ENCODE measurements around the gene CFAP20.
"Not testable (repeated sequence)": the region's sequence is repeated elsewhere in the genome, so short reads cannot be mapped to it uniquely, and the experiment has no call there.

CFAP20 gene

DNA sequence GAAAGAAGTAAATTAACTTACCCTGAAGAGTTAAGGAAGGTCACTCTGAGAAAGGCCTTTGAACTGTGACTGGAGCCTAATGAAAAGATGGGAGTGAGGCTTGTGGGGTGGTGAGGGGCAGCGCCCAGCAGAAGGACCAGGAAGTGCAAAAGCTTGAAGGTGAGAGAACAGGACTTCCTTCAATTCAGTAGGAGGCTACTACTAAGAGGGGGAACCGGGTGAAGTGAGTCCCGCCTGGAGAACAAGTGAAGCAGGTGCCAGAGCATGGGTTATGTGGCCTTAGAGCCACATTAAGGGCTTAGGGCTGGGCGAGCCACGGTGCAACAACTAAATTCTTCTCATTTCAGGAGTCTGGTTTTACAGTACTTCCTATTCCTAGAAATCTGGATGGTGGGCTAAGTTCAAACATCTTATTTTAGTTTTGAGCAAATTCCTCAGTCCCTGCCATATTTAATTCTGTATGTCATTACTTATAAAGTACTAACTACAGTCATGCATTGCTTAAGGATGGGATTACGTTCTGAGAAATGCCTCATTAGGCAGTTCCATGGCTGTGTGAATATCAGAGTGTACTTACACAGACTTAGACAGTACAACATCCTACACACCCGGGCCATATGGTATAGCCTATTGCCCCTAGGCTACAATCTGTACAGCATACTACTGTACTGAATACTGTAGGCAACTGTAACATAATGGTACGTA lies 5.1 kb downstream of the CFAP20 start:
- no peak for DNase-seq

DNA sequence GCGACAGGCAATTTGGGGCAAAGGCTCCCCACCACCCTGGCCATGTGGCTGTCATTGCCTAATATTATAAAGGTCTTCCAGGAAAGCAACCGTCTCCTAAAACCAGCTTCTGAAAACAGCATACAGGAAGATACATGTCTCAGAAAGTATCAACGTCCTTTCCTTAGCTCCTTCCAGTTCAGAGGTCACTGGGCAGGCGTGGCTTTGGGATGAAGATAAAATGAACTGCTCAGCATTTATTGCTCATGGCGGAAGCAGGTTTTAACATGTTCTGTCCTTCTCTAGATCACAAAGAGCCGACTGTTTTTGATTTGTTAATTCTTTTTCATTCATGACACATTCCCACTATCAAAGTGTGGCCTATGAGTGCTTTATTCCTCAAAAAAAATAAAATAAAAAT lies 8.0 kb downstream of the CFAP20 start:
- DNase-seq, result no peak

DNA sequence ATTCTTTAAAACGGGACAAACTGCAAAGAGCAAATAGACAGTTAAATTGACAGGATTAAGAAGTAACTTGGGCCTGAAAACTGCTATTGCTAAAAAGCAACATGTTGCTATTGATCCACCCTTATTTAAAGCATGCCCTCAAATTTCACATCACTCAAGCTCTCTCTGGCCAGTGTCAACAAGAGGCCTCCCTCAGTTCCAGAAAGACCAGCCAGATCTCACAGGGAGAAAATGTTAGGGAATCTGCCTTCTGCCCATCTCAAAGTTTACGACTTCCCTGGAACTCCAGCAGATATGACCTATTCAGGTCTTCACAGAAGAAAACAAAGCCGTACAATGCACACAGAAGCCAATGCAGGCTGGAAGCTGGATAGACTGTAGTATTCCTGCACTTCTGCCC lies 8.9 kb downstream of the CFAP20 start:
- no peak for DNase-seq

DNA sequence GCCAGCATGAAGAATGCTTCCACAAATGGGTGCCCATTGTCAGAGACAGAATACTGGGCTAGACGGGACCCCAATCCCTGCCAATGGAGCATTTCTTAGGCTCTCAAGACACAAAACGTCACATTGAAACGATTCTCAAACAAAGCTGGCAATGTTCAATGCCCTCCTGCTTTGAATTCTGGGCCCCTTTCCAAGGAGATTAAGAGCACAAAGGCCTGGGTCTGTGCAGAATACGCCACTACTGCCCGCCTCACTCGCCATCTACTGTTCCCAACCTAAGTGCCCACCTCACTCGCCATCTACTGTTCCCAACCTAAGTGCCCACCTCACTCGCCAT lies 9.7 kb downstream of the CFAP20 start:
- DNase-seq, result no peak

DNA sequence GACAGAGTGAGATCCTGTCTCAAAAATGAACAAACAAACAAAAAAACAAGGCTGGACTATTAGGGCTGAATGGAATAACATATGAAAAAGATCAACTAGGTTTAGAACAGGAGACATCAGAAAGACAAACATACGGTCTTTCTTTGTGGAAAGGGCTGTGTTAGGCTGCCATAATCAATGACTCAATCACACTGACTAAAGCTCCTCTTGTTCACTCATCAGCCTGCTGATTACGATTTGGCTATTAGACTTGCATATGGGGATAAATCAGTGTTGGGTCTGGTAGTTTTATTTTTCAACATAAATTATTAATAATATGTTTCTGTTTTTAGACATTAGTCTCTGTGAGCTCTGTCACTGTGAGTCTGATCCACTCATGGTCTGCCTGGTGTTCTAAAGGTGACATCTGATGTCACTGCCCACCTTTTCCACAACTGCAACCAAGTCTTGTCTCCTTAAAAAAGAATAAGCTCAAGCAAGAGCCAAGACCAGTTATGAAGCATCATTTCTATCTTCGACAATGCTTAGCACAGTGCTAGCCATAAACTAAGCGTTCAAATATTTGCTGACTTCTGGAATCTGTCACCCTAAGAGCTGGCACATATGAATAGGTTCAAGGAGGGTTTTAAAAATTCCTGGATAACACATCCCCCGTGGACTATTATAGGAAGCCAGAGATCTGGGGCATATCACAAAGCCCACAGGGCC lies 10.2 kb downstream of the CFAP20 start:
- no peak for DNase-seq

DNA sequence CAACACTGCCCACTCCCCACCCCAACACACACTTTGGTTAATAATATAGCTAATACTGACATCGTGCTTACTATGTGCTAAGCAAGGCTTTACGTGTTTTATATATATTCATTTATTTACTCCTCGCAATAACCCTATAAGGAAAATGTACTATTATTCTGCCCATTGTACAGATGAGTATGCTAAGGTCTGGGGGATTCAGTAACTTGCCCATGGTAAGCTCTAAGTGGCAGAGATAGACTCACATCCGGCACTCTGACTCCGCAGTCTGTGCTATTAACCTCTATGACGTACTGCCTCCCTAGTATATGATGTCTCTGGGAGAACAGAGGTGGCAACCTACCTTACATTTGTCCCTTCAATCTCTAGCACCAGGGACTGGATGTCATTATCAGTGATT lies 12.7 kb downstream of the CFAP20 start:
- DNase-seq, result no peak

DNA sequence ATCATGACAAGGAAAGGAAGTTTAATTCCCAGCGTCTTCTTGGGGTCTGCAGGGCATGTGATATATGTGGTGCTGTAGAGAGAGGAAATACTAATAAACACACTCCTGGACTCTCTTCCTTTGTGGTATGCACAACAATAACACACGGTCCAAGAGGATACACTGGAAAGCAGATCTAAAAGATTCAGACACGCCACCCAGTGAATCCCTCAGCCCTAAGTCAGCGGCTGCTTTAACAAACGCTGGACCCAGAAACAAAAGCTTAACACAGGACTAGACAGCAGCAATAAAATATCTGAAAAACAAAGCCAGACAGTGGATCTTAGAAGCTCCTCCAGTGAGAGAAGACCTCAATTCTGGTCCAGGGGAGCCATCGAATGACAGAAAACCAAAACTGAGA lies 13.1 kb downstream of the CFAP20 start:
- DNase-seq, result no peak

DNA sequence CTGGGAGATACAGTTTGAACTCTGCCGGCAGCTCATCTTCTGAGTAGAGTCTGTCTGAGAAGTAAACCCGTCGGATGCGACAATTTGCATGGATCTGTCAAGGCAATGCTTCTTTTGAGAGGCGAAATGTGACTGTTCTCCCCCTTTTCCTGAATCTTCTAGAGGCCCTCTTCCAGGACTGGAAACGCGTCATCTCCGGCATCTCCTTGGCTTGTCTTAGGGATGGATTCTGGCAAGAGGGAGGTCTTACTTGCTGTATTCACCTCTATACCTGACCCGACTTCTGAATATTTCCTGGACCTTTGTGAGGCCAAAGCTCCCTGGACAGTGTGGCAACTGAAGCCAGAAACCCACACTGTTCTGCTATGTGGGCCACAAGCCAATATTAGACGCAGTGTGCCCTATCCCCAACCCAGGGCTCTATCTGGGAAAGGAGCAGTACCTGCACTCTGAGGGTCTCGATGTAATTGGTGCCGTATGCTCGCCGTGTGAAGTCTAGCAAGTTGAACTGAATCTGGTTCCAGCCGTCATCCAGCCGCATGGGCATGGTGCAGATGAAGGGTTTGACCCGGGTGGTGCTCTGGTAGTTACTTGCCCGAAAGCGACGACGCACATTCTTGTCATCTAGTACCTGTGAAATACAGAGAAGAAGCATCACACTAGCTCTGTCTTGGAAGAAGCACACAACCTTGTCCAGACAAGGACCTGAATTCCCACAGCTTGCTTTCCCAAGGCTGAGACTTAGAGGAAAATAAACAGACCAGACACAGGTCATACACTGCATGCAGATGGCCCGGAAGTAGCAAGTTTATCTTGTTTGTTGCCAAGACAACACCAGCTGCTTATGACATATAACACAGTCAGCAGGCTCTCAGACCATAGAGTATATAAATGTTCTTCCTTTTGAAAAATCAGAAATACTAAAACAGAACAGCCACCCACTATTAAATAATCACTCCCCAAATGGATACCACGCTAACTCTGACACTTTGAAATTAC lies 14.1 kb downstream of the CFAP20 start:
- no peak for DNase-seq

DNA sequence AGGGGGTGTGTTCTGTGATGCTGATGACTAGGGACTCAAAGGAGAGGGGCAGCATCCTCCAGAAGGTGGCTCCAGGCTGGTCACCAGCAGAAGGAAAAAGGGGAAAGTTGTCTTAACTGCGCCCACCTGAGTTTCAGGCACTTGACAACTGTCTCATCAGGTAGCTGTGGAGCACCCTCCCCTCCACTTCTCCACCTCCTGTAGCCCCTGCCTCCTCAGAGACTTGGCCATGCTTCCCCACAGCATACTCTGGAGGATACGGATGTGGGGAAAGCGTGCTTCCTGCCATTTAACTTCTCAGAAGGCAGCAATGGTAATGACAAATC lies 17.9 kb downstream of the CFAP20 start:
- DNase-seq, result no peak

DNA sequence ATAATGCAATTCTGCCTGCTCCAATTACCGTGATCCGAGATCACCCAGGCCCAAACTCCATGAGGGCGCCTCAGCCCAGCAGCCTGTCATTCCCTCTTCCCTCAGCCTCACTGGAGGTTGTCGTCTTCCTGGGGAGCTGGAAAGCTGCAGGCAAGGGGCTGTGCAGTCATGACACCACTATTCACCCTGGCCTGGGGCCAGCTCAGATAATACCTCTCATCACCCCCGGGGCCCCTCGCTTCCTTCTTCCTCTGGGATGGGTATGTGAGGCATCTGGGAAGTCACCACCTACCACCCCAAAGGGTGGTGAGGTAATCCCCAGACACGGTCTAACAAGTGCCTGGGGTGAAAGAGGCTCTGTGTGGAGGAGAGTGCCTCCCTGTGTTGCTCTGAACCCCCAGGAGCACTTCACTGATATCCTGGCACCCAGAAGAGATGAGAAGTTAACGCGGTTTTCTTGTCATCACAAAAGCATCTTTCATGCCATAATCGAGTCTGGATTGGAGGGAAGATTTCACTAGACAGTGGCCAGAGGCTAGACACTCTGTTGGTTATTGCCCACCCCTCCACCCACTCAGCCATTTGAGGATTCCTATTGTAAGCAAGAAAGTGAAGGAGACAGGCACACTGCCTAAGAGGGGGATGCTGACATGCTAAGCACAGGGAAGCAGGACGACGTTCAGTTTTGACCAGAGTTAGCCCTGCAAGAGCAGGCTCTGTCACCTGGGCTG lies 18.4 kb downstream of the CFAP20 start:
- DNase-seq, result no peak

DNA sequence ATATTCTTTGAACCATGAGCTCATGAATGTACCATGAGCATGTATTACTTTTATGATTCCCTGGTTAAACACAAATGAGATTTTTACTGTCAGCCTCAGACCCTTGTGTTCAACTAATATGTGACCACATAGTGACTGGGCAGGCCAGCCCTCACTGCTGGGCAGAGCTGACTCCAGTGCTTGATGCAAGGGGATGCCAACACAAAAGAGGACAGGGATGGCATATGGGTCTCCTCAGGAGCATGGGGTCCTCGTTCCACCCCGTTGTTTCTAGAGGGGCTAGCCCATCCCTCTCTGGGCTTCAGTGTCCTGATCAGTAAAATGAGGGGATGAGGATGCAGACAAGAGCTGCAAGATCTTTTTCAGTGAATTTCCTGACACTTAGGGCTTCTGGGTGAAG lies 19.3 kb downstream of the CFAP20 start:
- no peak for DNase-seq

DNA sequence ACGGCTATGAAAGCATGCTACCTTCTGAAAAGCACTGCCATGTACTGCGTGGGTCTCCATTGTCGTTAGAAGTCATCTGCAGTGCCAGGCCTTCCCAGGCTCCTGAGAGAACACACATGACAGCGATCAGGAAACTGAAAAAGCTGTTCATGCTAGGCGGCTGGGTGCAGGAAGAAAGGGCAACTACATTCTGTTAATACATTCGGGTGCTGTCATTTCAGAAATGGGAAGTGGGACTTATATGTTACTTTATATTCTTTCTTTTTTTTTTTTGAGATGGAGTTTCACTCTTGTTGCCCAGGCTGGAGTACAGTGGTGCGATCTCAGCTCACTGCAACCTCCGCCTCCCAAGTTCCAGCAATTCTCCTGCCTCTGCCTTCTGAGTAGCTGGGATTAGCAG lies 19.9 kb downstream of the CFAP20 start:
- no peak for DNase-seq

DNA sequence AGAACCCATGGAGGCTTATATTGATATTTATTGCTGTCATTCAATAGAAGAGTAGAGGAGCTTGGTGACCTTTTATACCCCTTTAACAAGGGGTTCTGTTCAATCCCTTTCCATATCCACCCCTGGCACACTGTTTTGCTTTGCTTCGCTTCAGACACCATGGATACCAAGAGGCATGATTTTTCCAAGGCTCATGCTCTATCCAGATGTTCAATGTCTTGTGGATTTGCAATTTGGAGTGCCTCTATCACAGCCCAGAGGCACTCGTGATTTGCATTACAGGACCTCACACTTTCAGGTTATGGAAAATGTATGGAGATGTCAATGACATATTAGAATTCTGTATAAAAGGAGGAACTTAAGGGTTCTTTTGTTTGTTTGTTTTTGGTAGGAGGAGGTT lies 21.5 kb downstream of the CFAP20 start:
- no peak for DNase-seq

DNA sequence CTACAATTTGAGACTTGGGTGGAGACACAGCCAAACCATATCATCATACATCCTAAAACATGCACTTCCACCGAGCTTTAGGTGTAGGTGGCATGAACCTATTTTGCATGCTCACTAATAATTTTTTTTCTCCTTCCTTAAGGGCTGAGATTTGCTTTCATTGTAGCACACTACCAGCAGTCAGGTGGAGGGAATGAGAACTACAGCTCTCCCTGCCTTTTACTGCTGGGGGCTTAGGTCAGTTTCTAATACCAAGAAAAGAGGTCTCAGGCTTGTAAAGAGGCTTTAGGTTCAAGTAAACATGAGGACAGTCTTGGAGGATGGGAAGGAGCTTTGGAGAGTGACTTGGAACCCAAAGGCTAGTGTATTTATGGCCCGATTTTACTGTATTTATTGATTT lies 22.0 kb downstream of the CFAP20 start:
- no peak for DNase-seq

DNA sequence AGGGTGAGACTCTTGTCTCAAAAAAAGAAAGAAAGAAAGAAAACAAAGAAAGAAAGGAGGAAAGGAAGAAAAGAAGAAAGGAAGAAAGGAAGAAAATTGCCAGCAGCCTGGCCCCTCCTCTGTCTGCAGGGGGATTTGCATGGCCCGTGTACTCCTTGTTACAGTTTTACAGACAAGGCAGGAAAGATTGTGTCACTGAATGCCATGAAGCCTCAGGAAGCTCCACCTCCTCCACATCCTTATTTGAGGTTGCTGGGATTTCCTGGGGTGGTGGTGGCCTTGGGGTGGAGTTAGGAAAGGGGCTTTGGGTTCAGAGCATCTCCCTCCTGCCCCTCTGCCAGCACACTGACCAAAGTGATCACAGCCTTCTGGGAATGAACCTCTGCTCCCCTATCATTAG lies 23.6 kb downstream of the CFAP20 start:
- DNase-seq, result no peak

DNA sequence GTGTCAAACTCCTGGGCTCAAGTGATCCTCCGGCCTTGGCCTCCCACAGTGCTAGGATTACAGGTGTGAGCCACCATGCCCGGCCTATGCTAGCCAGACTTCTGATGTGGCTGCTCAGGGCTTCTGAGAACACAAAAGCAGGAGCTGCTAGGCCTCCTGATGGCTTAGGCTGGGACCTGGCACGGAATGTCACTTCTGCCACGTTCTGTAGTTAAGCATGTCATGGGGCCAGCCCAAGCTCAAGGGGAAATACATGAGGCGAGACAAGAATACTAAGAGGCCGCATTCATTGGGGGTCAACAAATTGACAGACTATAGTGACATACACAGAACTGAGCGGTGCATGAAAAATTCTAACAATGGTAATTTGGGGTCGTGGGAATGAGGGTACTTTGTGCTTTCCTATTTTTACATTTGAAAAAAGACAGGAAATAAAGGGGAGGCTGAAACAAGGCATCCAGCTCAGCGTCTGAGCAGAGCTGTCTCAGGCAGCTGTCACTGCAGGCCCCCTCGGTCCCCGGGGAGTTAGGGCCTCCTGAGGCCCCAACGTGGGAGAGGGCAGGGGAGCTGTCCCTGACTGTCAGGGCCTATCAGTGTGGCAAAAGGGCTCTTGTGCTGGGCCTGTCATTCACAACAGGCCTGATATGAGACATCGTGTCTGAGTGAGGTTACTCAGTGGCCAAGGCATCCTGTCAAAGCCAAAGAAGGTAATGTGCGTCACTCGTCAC lies 26.4 kb downstream of the CFAP20 start:
- DNase-seq, result no peak

DNA sequence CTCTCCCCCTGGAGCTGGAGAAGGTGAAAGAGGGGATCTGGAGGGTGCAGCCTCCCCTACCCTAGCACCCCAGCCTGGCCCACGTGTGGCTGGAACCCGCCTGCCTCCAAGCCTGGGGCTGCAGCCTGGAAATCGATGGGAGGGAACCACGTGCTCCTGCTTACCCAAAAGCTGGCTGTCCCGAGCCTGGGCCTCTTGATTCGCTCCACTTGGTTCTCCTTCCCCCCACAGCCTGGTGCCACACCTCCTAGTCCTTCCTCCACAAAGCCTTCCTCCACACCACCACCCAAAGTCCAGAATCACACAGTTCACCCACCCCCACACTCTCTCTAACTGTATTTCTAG lies 29.3 kb downstream of the CFAP20 start:
- DNase-seq, result no peak

DNA sequence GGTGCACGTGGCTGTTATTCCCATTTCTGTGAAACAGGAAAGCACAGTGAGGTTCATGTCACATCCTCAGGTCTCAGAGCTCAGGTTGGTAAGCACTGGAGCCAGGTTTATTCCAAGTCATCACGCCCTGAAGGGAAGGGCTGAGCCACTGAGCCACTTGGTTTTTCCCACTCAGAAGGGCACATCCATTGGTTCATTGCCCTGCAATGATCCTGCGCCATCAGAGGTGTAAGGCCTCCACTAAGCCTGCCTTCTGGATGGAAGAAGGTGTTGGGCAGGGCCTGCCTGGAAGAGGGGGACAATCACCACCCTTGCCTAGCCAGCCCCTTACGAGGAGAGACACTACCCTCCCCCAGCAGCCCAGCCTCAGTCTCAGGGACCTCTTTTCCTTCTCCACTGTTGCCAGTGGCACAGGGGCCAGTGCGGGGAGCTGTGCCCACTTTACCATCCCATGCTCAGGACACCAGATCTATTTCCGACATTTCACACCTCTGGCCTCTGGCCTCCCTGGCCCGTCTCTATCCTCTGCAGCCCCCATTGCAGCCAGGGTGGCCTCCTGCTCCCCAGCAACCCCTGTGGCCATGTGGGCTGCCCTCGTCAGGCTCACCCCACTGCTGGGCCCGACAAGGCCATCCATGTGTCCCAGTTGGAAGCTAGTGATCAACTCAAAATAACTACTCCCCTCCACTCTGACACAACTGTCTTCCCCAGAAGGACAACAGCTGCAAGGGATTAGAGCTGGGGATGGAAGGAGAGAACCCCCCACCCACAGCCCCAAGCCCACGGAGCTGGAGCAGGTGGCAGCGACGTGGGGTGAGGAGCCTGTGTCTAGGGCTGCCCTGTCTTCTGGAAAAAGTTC lies 29.9 kb downstream of the CFAP20 start:
- no peak for DNase-seq

DNA sequence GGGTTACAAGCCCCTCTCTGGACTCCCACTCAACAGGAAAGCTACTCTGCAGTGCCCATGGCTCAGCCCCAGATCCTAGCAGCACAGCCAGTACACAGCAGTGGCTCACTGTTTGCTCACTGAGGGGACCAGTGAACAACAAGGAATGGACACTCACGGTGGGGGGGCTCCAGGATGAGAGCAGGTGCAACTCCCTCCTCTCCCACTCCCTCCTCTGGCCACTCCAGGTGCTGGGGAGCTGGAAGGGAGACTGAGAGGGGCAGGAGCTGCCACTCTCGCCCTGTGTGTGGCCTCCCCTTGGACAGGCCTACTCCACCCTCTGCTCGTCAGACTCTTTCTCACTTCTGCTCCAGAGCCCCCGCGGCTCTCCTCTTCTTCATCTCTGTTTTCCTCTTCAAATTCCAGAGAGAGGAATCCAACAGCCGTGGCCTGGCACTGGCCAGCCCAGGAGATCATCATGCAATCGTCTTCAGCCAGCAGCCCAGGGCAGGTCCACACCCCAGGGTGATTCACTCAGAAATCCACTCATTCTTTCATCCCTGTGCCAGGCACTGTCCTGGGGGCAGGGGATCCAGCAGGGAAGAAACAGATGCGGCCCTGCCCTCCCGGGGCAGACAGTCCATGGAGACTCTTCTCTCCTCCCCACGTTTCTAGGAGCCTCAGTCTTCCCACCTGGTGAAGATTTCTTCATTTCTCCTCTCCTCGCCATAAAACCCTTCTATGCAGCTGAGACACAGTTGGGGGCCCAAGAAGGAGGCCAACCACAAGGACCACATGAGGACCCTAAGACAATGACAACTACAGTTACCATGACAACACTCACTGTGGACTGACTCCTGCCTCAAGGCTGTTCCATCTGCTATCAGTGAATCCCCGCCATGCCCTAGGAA lies 30.7 kb downstream of the CFAP20 start:
- DNase-seq, result no peak

DNA sequence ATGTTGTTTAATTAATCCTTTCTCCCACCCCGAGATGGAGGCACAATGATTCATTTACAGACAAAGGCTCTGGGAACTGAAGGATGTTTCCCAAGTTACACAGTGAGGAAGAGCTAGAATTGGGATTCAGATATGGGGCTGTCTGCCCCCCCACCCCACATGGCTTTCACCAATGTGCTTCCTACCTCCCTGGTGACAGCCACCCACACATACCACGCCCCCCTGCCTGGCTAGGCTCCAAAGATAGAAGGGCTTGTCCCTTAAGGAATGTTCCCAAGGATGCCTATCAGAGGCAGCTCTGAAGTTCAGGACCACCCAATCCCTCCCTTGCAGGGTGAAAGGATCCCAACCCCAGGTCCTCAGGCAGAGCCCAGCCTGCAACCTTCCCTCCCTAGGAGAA lies 32.9 kb downstream of the CFAP20 start:
- no peak for DNase-seq

DNA sequence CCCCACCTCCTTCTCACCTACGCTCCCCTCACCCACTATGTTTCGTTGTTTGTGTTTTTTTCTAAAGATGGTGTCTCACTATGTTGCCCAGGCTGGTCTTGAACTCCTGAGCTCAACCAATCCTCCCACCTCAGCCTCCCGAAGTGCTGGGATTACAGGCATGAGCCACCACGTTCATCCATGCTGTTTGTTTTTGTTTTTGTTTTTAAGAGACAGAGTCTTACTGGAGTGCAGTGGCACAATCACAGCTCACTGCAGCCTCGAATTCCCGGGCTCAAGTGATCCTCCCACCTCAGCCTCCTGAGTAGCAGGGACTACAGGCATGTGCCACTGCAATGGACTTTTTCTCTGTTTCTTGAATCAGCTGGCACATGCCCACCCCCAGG lies 33.6 kb downstream of the CFAP20 start:
- not testable (repeated sequence) for DNase-seq
